Activated naive CD4-positive, alpha-beta T cell treated with anti-CD3 and anti-CD28 coated beads, Interleukin-2, amount 50 U/mL, for 72 hours (primary cell): Measurements from ENCODE around the gene GOLGA6L2. TPM values are rescaled to one million over a fixed set of nuclear protein-coding genes. Genes with fewer than 3 reads are reported as not detected.
"Not testable (repeated sequence)": the region's sequence is repeated elsewhere in the genome, so short reads cannot be mapped to it uniquely, and the experiment has no call there.

Experiments
- ATAC-seq, 2 donors: fragments of 150-1000 bp; cut with Tn5 transposase; 2 replicates each; pipeline ENCODE4 v1.10.0; 2021; ENCODE audit warnings: mild to moderate bottlenecking in 2 of 2, moderate library complexity in 2 of 2
- DNase-seq, 2 donors: peaks; one replicate each; pipeline ENCODE4 v3.0.0; 2021 to 2022; ENCODE audit warnings: low spot score in 2 of 2
- H3K27ac Mint-ChIP-seq, 2 donors: one replicate each; pipeline ENCODE4 v1.8.0; 2022; ENCODE audit warnings: mild to moderate bottlenecking in 2 of 2, mixed read lengths in 2 of 2
- H3K36me3 Mint-ChIP-seq, 2 donors: one replicate each; pipeline ENCODE4 v1.8.0; 2022; ENCODE audit warnings: mixed read lengths in 2 of 2
- H3K9me3 Mint-ChIP-seq, 2 donors: one replicate each; pipeline ENCODE4 v1.8.0; 2022; ENCODE audit warnings: mixed read lengths in 2 of 2
- total RNA-seq, 2 donors: library from RNA; stranded (reverse); gene quantifications; one replicate each; pipeline ENCODE4 v1.2.3, GENCODE V29; 2022

The GOLGA6L2 gene
- total RNA-seq, 2 donors from 2014 or later: not detected

GRCh38 chr15:23437146-23437545 lies 9.9 kb downstream of the GOLGA6L2 start:
- H3K36me3 Mint-ChIP-seq: no peaks in the 10 kb centered on the region
- ATAC-seq: no peak
- no peak for DNase-seq
- H3K9me3 Mint-ChIP-seq: no peaks in the 10 kb centered on the region
- H3K27ac Mint-ChIP-seq: no peak overlapping the region

GRCh38 chr15:23436421-23436820 lies 10.6 kb downstream of the GOLGA6L2 start:
- no peak for ATAC-seq
- Mint-ChIP-seq H3K9me3 (no peaks in the 10 kb centered on the region), H3K36me3 (no peaks in the 10 kb centered on the region), H3K27ac (no peak overlapping the region)
- DNase-seq: no peak

- not testable (repeated sequence) for H3K9me3 Mint-ChIP-seq, H3K36me3 Mint-ChIP-seq, H3K27ac Mint-ChIP-seq, DNase-seq, ATAC-seq
Measured at GRCh38 chr15:23434699-23435098, 12.3 kb downstream of the GOLGA6L2 start.

- ATAC-seq, H3K36me3 Mint-ChIP-seq, H3K9me3 Mint-ChIP-seq, H3K27ac Mint-ChIP-seq, DNase-seq: not testable (repeated sequence)
Measured at GRCh38 chr15:23425327-23425726, 21.7 kb downstream of the GOLGA6L2 start.

- Mint-ChIP-seq H3K36me3 (no peaks in the 10 kb centered on the region), H3K9me3 (no peaks in the 10 kb centered on the region), H3K27ac (no peak overlapping the region)
- ATAC-seq (no peak), DNase-seq (no peak)
Measured at GRCh38 chr15:23424111-23424904, 22.7 kb downstream of the GOLGA6L2 start.

GRCh38 chr15:23422946-23423708 lies 23.9 kb downstream of the GOLGA6L2 start:
- Mint-ChIP-seq H3K27ac (no peak overlapping the region), H3K9me3 (no peaks in the 10 kb centered on the region), H3K36me3 (no peaks in the 10 kb centered on the region)
- DNase-seq: no peak
- ATAC-seq: peak; percentile 43 to 73

- no peaks in the 10 kb centered on the region for H3K9me3 Mint-ChIP-seq
- H3K36me3 Mint-ChIP-seq: no peaks in the 10 kb centered on the region
- H3K27ac Mint-ChIP-seq: no peak overlapping the region
- DNase-seq: no peak
- no peak for ATAC-seq
Measured at GRCh38 chr15:23422099-23422945, 24.7 kb downstream of the GOLGA6L2 start.

- DNase-seq (no peak), ATAC-seq (no peak)
- H3K27ac Mint-ChIP-seq: no peak overlapping the region
- H3K9me3 Mint-ChIP-seq: no peaks in the 10 kb centered on the region
- H3K36me3 Mint-ChIP-seq: no peaks in the 10 kb centered on the region
Measured at GRCh38 chr15:23420806-23421575, 26.1 kb downstream of the GOLGA6L2 start.

- no peak overlapping the region for H3K27ac Mint-ChIP-seq
- DNase-seq (no peak), ATAC-seq (no peak)
- no peaks in the 10 kb centered on the region for H3K36me3 Mint-ChIP-seq
- no peaks in the 10 kb centered on the region for H3K9me3 Mint-ChIP-seq
Measured at GRCh38 chr15:23416349-23417276, 30.4 kb downstream of the GOLGA6L2 start.

- not testable (repeated sequence) for H3K9me3 Mint-ChIP-seq, DNase-seq, ATAC-seq, H3K36me3 Mint-ChIP-seq, H3K27ac Mint-ChIP-seq
Measured at GRCh38 chr15:23415866-23416265, 31.2 kb downstream of the GOLGA6L2 start.

GRCh38 chr15:23415321-23415865 lies 31.6 kb downstream of the GOLGA6L2 start:
- Mint-ChIP-seq H3K27ac (no peak overlapping the region), H3K9me3 (no peaks in the 10 kb centered on the region), H3K36me3 (no peaks in the 10 kb centered on the region)
- ATAC-seq (no peak), DNase-seq (no peak)

- not testable (repeated sequence) for H3K27ac Mint-ChIP-seq, DNase-seq, ATAC-seq, H3K36me3 Mint-ChIP-seq, H3K9me3 Mint-ChIP-seq
Measured at GRCh38 chr15:23412881-23413600, 34.0 kb downstream of the GOLGA6L2 start.

- H3K36me3 Mint-ChIP-seq: no peaks in the 10 kb centered on the region
- DNase-seq (no peak), ATAC-seq (no peak)
- no peaks in the 10 kb centered on the region for H3K9me3 Mint-ChIP-seq
- H3K27ac Mint-ChIP-seq: no peak overlapping the region
Measured at GRCh38 chr15:23411841-23412240, 35.2 kb downstream of the GOLGA6L2 start.

GRCh38 chr15:23403550-23403949 lies 43.5 kb downstream of the GOLGA6L2 start:
- ATAC-seq (no peak), DNase-seq (no peak)
- no peaks in the 10 kb centered on the region for H3K9me3 Mint-ChIP-seq

GRCh38 chr15:23402544-23402943 lies 44.5 kb downstream of the GOLGA6L2 start:
- ATAC-seq (no peak), DNase-seq (no peak)
- Mint-ChIP-seq H3K36me3 (no peaks in the 10 kb centered on the region), H3K27ac (no peak overlapping the region), H3K9me3 (no peaks in the 10 kb centered on the region)

More at GRCh38 chr15:23403550-23403949, 43.5 kb downstream of the GOLGA6L2 start:
- Mint-ChIP-seq H3K27ac (no peak overlapping the region), H3K36me3 (no peaks in the 10 kb centered on the region)
